Stimulated activated CD4-positive, alpha-beta T cell treated with anti-CD3 and anti-CD28 coated beads, Interleukin-1b, Interleukin-23, amount 100 ng/mL, for 4 hours (primary cell): ENCODE data around the gene ALDH1A1.

Experiments
- DNase-seq, 2 donors: peaks; one replicate each; pipeline ENCODE4 v3.0.0-alpha.2; 2020; ENCODE audit warnings: low read depth in 2 of 2

Gene ALDH1A1

GRCh38 chr9:72979405-72980100 lies 26.7 kb upstream of the ALDH1A1 start:
- DNase-seq: no peak

- no peak for DNase-seq
These were observed 25.9 kb upstream of the ALDH1A1 start for GRCh38 chr9:72978744-72979143.

- no peak for DNase-seq
These were observed 24.8 kb upstream of the ALDH1A1 start for GRCh38 chr9:72977670-72978069.

- DNase-seq: no peak
These were observed 21.6 kb upstream of the ALDH1A1 start for GRCh38 chr9:72974501-72974900.

GRCh38 chr9:72972636-72973035 lies 19.8 kb upstream of the ALDH1A1 start:
- DNase-seq: no peak

- no peak for DNase-seq
These were observed 18.6 kb upstream of the ALDH1A1 start for GRCh38 chr9:72971411-72971810.

- no peak for DNase-seq
These were observed 7.6 kb upstream of the ALDH1A1 start for GRCh38 chr9:72960446-72960845.

GRCh38 chr9:72958485-72959281 lies 5.8 kb upstream of the ALDH1A1 start:
- DNase-seq: no peak

GRCh38 chr9:72955571-72955970 lies 2.7 kb upstream of the ALDH1A1 start:
- DNase-seq: no peak

GRCh38 chr9:72955126-72955455 lies 2.2 kb upstream of the ALDH1A1 start:
- no peak for DNase-seq

- DNase-seq: no peak
These were observed 1.7 kb upstream of the ALDH1A1 start for GRCh38 chr9:72954431-72955125.

- DNase-seq: no peak
These were observed 517 bp downstream of the ALDH1A1 start for GRCh38 chr9:72952381-72952690.

GRCh38 chr9:72951520-72952380 lies 1.1 kb downstream of the ALDH1A1 start:
- no peak for DNase-seq

- no peak for DNase-seq
These were observed 1.9 kb downstream of the ALDH1A1 start for GRCh38 chr9:72950875-72951442.

- DNase-seq: no peak
These were observed 2.9 kb downstream of the ALDH1A1 start for GRCh38 chr9:72949918-72950325.

GRCh38 chr9:72949244-72949582 lies 3.6 kb downstream of the ALDH1A1 start:
- DNase-seq: no peak

GRCh38 chr9:72948575-72949243 lies 4.1 kb downstream of the ALDH1A1 start:
- DNase-seq: no peak

- DNase-seq: no peak
These were observed 4.8 kb downstream of the ALDH1A1 start for GRCh38 chr9:72947984-72948465.

GRCh38 chr9:72946821-72947220 lies 6.0 kb downstream of the ALDH1A1 start:
- DNase-seq: no peak

GRCh38 chr9:72946318-72946717 lies 6.5 kb downstream of the ALDH1A1 start:
- DNase-seq: no peak

GRCh38 chr9:72945391-72945790 lies 7.5 kb downstream of the ALDH1A1 start:
- no peak for DNase-seq
